T-helper 17 cell (primary cell): ENCODE results near the gene ADAD1. TPM values are rescaled to one million over a fixed set of nuclear protein-coding genes. Genes with fewer than 3 reads are reported as not detected.
"Not testable (repeated sequence)": the region's sequence is repeated elsewhere in the genome, so short reads cannot be mapped to it uniquely, and the experiment has no call there.

Experiments
- ATAC-seq: fragments of 150-1000 bp; cut with Tn5 transposase; 2 replicates; pipeline ENCODE4 v1.10.0; 2021; ENCODE audit warnings: mild to moderate bottlenecking, moderate library complexity
- DNase-seq, 3 donors: peaks; one replicate each; pipeline versions ENCODE4 v3.0.0 to v3.0.0-alpha.2; 2020 to 2021
- H3K9me3 ChIP-seq: one replicate; pipeline ENCODE4 v1.7.0; 2013; ENCODE audit warnings: low read length, mild to moderate bottlenecking; ENCODE audit not compliant: control insufficient read depth, poor library complexity, severe bottlenecking
- H3K27ac Mint-ChIP-seq: one replicate; pipeline ENCODE4 v1.8.0; 2022; ENCODE audit warnings: mild to moderate bottlenecking, moderate library complexity, mixed read lengths
- H3K27me3 Mint-ChIP-seq: one replicate; pipeline ENCODE4 v1.8.0; 2022; ENCODE audit warnings: mixed read lengths
- H3K36me3 Mint-ChIP-seq: one replicate; pipeline ENCODE4 v1.8.0; 2022; ENCODE audit warnings: low read depth, mixed read lengths
- H3K4me1 Mint-ChIP-seq: one replicate; pipeline ENCODE4 v1.8.0; 2022; ENCODE audit warnings: mild to moderate bottlenecking, mixed read lengths
- H3K4me3 Mint-ChIP-seq: one replicate; pipeline ENCODE4 v1.8.0; 2022; ENCODE audit warnings: mild to moderate bottlenecking, moderate library complexity, mixed read lengths
- total RNA-seq, 4 donors: library from RNA in 2 of 4; stranded (reverse) in 2 of 4; gene quantifications; one replicate each; pipeline ENCODE4 v1.2.3 and lab custom pipeline; 2022 to 2026

The ADAD1 gene
- not detected for total RNA-seq
- total RNA-seq (lab: John Stamatoyannopoulos, UW), result 0 reads per million in 2 donors

- no peak for DNase-seq
- no peaks in the 10 kb centered on the region for H3K4me1 Mint-ChIP-seq
- H3K36me3 Mint-ChIP-seq, result no peaks in the 10 kb centered on the region
Measured at GRCh38 chr4:122378711-122379110, at the start of gene ADAD1. TSS of gene ADAD1 (plus strand) at chr4:122379011. CDS start at chr4:122380070, 1,059 bp downstream.

GRCh38 chr4:122329876-122330565 is 48.8 kb upstream of the ADAD1 start:
- peaks cover 8% of the 10 kb centered on the region for H3K4me1 Mint-ChIP-seq
- peaks cover 8% of the 10 kb centered on the region for H3K36me3 Mint-ChIP-seq
- no peaks in the 10 kb centered on the region for H3K9me3 ChIP-seq
- ATAC-seq, result no peak
- H3K4me3 Mint-ChIP-seq, result no peak overlapping the region
- no peak overlapping the region for H3K27ac Mint-ChIP-seq
- no peak for DNase-seq
- H3K27me3 Mint-ChIP-seq, result no peaks in the 10 kb centered on the region

More at GRCh38 chr4:122378711-122379110, at the start of gene ADAD1:
- no peak within 1 kb of the TSS for H3K27ac Mint-ChIP-seq
- no peaks in the 10 kb centered on the region for H3K9me3 ChIP-seq
- H3K4me3 Mint-ChIP-seq, result no peak within 1 kb of the TSS
- no peaks in the 10 kb centered on the region for H3K27me3 Mint-ChIP-seq
- no peak for ATAC-seq

- Mint-ChIP-seq H3K36me3 (peaks cover 8% of the 10 kb centered on the region), H3K27me3 (no peaks in the 10 kb centered on the region), H3K27ac (no peak overlapping the region), H3K4me3 (no peak overlapping the region), H3K4me1 (peaks cover 8% of the 10 kb centered on the region)
- DNase-seq, result no peak
- ATAC-seq, result no peak
- no peaks in the 10 kb centered on the region for H3K9me3 ChIP-seq
Measured at GRCh38 chr4:122331195-122331594, 47.6 kb upstream of the ADAD1 start.

- H3K9me3 ChIP-seq, result no peaks in the 10 kb centered on the region
- Mint-ChIP-seq H3K27me3 (no peaks in the 10 kb centered on the region), H3K4me1 (peaks cover 10% of the 10 kb centered on the region), H3K4me3 (no peak overlapping the region), H3K36me3 (peaks cover 6% of the 10 kb centered on the region), H3K27ac (no peak overlapping the region)
- DNase-seq (no peak), ATAC-seq (no peak)
Measured at GRCh38 chr4:122334828-122335227, 44.0 kb upstream of the ADAD1 start.

- H3K36me3 Mint-ChIP-seq, result peaks cover 12% of the 10 kb centered on the region
- H3K4me3 Mint-ChIP-seq, result no peak overlapping the region
Measured at GRCh38 chr4:122341886-122342285, 36.9 kb upstream of the ADAD1 start.

GRCh38 chr4:122346036-122346435 is 32.8 kb upstream of the ADAD1 start:
- Mint-ChIP-seq H3K4me3 (no peak overlapping the region), H3K27me3 (no peaks in the 10 kb centered on the region), H3K27ac (peak overlapping the region; percentile 81), H3K4me1 (peaks cover 7% of the 10 kb centered on the region), H3K36me3 (peaks cover 27% of the 10 kb centered on the region)
- no peaks in the 10 kb centered on the region for H3K9me3 ChIP-seq
- DNase-seq (no peak), ATAC-seq (no peak)

More at GRCh38 chr4:122341886-122342285, 36.9 kb upstream of the ADAD1 start:
- Mint-ChIP-seq H3K27me3 (no peaks in the 10 kb centered on the region), H3K4me1 (peaks cover 7% of the 10 kb centered on the region), H3K27ac (no peak overlapping the region)
- no peaks in the 10 kb centered on the region for H3K9me3 ChIP-seq
- DNase-seq (no peak), ATAC-seq (no peak)

- Mint-ChIP-seq H3K4me3 (no peak overlapping the region), H3K4me1 (peaks cover 7% of the 10 kb centered on the region), H3K27me3 (no peaks in the 10 kb centered on the region), H3K36me3 (peaks cover 30% of the 10 kb centered on the region), H3K27ac (no peak overlapping the region)
- no peak for ATAC-seq
- no peaks in the 10 kb centered on the region for H3K9me3 ChIP-seq
- no peak for DNase-seq
Measured at GRCh38 chr4:122346503-122346902, 32.3 kb upstream of the ADAD1 start.

- Mint-ChIP-seq H3K27ac (no peak overlapping the region), H3K4me3 (no peak overlapping the region), H3K4me1 (no peaks in the 10 kb centered on the region), H3K27me3 (no peaks in the 10 kb centered on the region), H3K36me3 (peaks cover 5% of the 10 kb centered on the region)
- ATAC-seq, result no peak
- H3K9me3 ChIP-seq, result no peaks in the 10 kb centered on the region
- no peak for DNase-seq
Measured at GRCh38 chr4:122356317-122356808, 22.4 kb upstream of the ADAD1 start.

- Mint-ChIP-seq H3K4me3 (no peak overlapping the region), H3K4me1 (no peaks in the 10 kb centered on the region), H3K36me3 (peaks cover 2% of the 10 kb centered on the region), H3K27me3 (no peaks in the 10 kb centered on the region), H3K27ac (no peak overlapping the region)
- DNase-seq (no peak), ATAC-seq (no peak)
- no peaks in the 10 kb centered on the region for H3K9me3 ChIP-seq
Measured at GRCh38 chr4:122360754-122361153, 18.1 kb upstream of the ADAD1 start.

- Mint-ChIP-seq H3K4me3 (no peak overlapping the region), H3K27ac (no peak overlapping the region), H3K4me1 (no peaks in the 10 kb centered on the region), H3K36me3 (peaks cover 4% of the 10 kb centered on the region), H3K27me3 (no peaks in the 10 kb centered on the region)
- DNase-seq (no peak), ATAC-seq (peak; percentile 56)
- H3K9me3 ChIP-seq, result no peaks in the 10 kb centered on the region
Measured at GRCh38 chr4:122364700-122365404, 14.0 kb upstream of the ADAD1 start.

- ATAC-seq, result not testable (repeated sequence)
Measured at GRCh38 chr4:122368786-122369185, 10.0 kb upstream of the ADAD1 start.

GRCh38 chr4:122377352-122377751 is 1.5 kb upstream of the ADAD1 start:
- Mint-ChIP-seq H3K4me1 (no peaks in the 10 kb centered on the region), H3K36me3 (no peaks in the 10 kb centered on the region), H3K27me3 (no peaks in the 10 kb centered on the region), H3K27ac (no peak overlapping the region), H3K4me3 (no peak overlapping the region)
- ATAC-seq, result no peak
- DNase-seq, result no peak
- no peaks in the 10 kb centered on the region for H3K9me3 ChIP-seq

More at GRCh38 chr4:122368786-122369185, 10.0 kb upstream of the ADAD1 start:
- not testable (repeated sequence) for H3K9me3 ChIP-seq, DNase-seq, H3K27ac Mint-ChIP-seq, H3K36me3 Mint-ChIP-seq, H3K4me3 Mint-ChIP-seq, H3K27me3 Mint-ChIP-seq, H3K4me1 Mint-ChIP-seq

GRCh38 chr4:122379239-122379638 is 428 bp downstream of the ADAD1 start:
- Mint-ChIP-seq H3K36me3 (no peaks in the 10 kb centered on the region), H3K27ac (no peak overlapping the region), H3K4me1 (no peaks in the 10 kb centered on the region), H3K4me3 (no peak overlapping the region), H3K27me3 (no peaks in the 10 kb centered on the region)
- no peak for ATAC-seq
- no peaks in the 10 kb centered on the region for H3K9me3 ChIP-seq
- no peak for DNase-seq
